Type B pancreatic cell (in vitro differentiated cells): Measurements from ENCODE around the gene PUS1. TPM values are rescaled to one million over a fixed set of nuclear protein-coding genes. Genes with fewer than 3 reads are reported as not detected.

Source experiments
- DNase-seq: peaks from one replicate; pipeline ENCODE4 v3.0.0; 2021; ENCODE audit warnings: mixed read lengths; ENCODE audit not compliant: unreplicated experiment; ENCODE audit errors: extremely low spot score
- H3K27ac Mint-ChIP-seq: 2 replicates; pipeline ENCODE4 v1.8.0; 2021; ENCODE audit warnings: mild to moderate bottlenecking, mixed read lengths
- H3K27me3 Mint-ChIP-seq: 2 replicates; pipeline ENCODE4 v1.8.0; 2021; ENCODE audit warnings: mixed read lengths
- H3K36me3 Mint-ChIP-seq: 2 replicates; pipeline ENCODE4 v1.8.0; 2021; ENCODE audit warnings: mixed read lengths
- H3K4me1 Mint-ChIP-seq: one replicate; pipeline ENCODE4 v1.8.0; 2021; ENCODE audit warnings: mixed read lengths; ENCODE audit not compliant: unreplicated experiment
- H3K4me3 Mint-ChIP-seq: 2 replicates; pipeline ENCODE4 v1.8.0; 2021; ENCODE audit warnings: mild to moderate bottlenecking, mixed read lengths
- H3K9me3 Mint-ChIP-seq: 2 replicates; pipeline ENCODE4 v1.8.0; 2021; ENCODE audit warnings: mixed read lengths
- total RNA-seq: library from RNA; stranded (reverse); gene quantifications from 2 replicates; pipeline ENCODE4 v1.2.1, GENCODE V29; 2021; ENCODE audit warnings: low replicate concordance
- TF ChIP-seq, protein P1 (sequence below): fragments of 200-600 bp; sonication (generic); conservative IDR thresholded peaks from 2 replicates; pipeline ENCODE4 v1.5.0; 2021; ENCODE audit warnings: antibody characterized with exemption, mild to moderate bottlenecking

The PUS1 gene
- total RNA-seq, 1 donor from 2014 or later: 38.1 TPM

DNA sequence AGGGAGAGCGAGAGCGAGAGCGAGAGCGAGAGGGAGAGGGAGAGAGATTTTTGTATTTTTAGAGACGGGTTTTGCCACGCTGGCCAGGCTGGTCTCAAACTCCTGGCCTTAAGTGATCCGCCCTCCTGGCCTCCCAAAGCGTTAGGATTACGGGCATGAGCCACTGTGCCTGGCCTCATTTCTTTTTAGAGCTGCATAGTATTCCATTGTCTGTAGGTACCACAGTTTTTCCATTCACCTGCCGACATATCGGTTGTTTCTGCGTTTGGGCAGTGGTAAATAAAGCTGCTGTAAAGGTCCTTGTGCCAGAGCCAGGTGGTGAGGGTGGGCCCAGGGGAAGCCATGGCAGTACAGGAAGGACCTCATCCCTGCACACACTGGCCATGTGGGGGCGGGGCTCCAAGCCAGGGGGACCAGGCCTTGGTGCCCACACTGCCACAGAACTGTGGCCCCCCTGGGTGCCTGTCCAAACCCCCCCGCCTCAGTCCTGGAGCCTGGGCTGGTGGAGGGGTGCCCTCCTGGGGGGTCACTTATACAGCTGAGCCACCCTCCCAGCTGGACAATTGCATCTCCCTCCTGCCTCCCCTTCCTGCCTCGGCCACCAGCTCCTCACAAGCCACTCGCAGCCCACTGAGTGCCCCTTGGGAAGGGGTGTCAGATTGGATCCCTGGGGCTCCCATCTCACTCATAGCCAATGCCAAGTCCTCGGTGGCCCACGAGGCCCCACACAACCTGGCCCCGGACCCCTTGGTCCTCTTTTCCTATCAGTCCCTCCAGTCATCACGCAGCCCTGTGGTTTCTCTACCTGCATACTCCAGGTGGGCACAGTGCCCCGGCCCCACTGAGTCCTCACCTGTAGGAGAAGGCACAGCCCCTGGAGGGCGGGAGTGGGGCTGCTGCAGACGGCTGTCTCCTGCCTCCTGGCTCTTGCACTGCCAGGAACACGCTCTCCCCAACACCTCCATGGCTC is 1.7 kb upstream of the PUS1 start:
- Mint-ChIP-seq H3K36me3 (peaks cover 8% of the 10 kb centered on the region), H3K9me3 (no peaks in the 10 kb centered on the region), H3K4me3 (peak overlapping the region; percentile 89), H3K27ac (peak overlapping the region; percentile 80), H3K27me3 (no peaks in the 10 kb centered on the region), H3K4me1 (peaks cover 5% of the 10 kb centered on the region)
- TF ChIP-seq, protein P1, sequence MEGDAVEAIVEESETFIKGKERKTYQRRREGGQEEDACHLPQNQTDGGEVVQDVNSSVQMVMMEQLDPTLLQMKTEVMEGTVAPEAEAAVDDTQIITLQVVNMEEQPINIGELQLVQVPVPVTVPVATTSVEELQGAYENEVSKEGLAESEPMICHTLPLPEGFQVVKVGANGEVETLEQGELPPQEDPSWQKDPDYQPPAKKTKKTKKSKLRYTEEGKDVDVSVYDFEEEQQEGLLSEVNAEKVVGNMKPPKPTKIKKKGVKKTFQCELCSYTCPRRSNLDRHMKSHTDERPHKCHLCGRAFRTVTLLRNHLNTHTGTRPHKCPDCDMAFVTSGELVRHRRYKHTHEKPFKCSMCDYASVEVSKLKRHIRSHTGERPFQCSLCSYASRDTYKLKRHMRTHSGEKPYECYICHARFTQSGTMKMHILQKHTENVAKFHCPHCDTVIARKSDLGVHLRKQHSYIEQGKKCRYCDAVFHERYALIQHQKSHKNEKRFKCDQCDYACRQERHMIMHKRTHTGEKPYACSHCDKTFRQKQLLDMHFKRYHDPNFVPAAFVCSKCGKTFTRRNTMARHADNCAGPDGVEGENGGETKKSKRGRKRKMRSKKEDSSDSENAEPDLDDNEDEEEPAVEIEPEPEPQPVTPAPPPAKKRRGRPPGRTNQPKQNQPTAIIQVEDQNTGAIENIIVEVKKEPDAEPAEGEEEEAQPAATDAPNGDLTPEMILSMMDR: no peak
- no peak for DNase-seq

DNA sequence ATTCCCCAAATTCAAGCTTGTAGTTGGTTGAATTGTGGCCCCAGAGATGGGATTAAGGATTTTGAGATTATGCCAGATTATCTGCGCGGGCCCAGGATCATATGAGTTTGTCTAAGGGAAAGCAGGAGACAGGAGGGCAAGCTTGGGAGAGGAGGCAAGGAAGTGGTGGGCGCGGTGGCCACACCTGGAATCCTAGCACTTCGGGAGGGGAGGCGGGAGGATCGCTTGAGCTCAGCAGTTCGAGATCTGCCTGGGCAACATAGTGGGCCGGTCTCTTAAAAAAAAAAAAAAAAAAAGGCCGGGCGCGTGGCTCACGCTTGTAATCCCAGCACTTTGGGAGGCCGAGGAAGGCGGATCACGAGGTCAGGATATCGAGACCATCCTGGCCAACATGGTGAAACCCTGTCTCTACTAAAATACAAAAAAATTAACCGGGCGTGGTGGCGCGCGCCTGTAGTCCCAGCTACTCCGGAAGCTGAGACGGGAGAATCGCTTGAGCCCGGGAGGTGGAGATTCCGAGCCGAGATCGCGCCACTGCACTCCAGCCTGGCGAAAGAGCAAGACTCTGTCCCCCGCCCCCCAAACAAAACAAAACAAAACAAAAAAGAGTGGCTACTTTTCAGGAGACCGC is 881 bp upstream of the PUS1 start:
- H3K27ac Mint-ChIP-seq: peak overlapping the region; percentile 80
- TF ChIP-seq, protein P1: no peak
- peaks cover 5% of the 10 kb centered on the region for H3K4me1 Mint-ChIP-seq
- no peaks in the 10 kb centered on the region for H3K9me3 Mint-ChIP-seq
- peaks cover 12% of the 10 kb centered on the region for H3K36me3 Mint-ChIP-seq
- H3K4me3 Mint-ChIP-seq: peak overlapping the region; percentile 89
- DNase-seq: no peak
- no peaks in the 10 kb centered on the region for H3K27me3 Mint-ChIP-seq

DNA sequence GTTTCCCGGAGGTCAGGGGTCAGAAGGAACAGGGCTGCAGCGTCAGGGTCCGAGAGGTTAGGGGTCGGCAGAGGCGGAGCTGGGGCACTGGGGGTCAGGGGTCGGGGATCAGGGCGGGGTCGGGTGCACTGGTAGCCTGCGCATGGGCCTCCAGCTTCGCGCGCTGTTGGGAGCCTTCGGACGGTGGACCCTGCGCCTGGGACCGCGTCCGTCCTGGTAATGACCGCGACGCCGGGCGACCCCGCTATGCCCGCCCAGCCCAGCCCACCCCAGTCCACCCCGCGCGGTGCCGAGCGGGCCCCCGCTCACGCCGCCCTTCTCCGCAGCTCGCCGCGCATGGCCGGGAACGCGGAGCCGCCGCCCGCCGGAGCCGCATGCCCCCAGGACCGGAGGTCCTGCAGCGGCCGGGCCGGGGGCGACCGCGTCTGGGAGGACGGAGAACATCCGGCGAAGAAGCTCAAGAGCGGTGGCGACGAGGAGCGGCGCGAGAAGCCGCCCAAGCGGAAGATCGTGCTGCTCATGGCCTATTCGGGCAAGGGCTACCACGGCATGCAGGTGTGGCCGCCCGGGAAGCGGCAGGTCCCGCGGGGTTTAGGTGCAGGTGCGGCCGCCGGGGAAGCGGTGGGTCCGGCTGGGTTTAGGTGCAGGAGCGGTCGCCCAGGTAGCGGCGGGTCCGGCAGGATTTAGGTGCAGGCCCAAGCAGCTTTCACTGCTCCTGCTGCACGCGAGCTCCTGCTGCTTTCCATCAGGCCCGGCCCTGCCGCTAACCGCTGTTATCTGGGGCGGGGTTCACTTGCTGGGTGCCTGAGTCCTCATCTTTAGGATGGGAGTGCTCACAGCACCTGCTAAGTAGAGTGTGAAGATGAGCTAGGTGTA is 743 bp downstream of the PUS1 start:
- TF ChIP-seq, protein P1: no peak
- no peaks in the 10 kb centered on the region for H3K27me3 Mint-ChIP-seq
- peaks cover 19% of the 10 kb centered on the region for H3K36me3 Mint-ChIP-seq
- no peak for DNase-seq
- H3K4me3 Mint-ChIP-seq: peak overlapping the region; percentile 93
- H3K4me1 Mint-ChIP-seq: peaks cover 5% of the 10 kb centered on the region
- no peaks in the 10 kb centered on the region for H3K9me3 Mint-ChIP-seq
- H3K27ac Mint-ChIP-seq: peak overlapping the region; percentile 62

DNA sequence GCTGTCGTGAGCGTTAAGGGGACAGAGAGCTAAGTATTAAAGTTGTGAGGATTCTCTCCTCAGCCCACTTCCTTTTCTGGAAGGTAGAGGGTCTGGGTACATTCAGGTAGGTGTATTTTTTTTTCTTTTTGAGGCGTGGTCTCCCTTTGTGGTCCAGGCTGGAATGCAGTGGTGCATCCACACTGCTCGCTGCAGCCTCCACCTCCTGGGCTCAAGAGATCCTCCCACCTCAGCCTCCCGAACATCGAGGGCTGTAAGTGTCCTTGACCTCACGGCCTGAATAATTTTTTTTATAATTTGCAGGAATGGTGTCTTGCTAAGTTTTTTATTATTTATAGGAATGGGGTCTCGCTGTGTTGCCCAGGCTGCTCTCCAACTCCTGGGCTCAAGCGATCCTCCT is 1.4 kb downstream of the PUS1 start:
- Mint-ChIP-seq H3K36me3 (peaks cover 19% of the 10 kb centered on the region), H3K9me3 (no peaks in the 10 kb centered on the region), H3K27ac (peak overlapping the region; percentile 62), H3K27me3 (no peaks in the 10 kb centered on the region), H3K4me1 (peaks cover 5% of the 10 kb centered on the region), H3K4me3 (peak overlapping the region; percentile 87)
- DNase-seq: no peak
- TF ChIP-seq, protein P1: no peak

DNA sequence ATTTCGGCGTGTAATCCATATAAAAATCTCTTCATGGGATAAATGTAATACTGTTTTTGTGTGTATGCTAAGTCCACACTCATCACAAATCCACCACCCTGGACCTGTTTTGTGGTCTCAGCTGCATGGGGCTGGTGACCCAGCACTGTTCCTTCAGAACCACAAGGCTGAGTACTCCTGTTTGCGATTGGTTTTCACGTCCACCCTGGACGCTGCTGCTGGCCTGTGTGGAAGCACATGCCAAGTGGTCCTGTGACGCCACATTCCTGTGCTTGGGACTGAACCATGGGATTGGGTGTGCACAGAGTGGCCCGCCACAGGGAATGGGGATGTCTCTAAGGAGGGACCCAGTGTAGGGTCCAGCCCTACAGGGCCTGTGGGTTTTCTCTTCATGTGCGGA is 4.3 kb downstream of the PUS1 start:
- Mint-ChIP-seq H3K36me3 (peaks cover 19% of the 10 kb centered on the region), H3K4me1 (peaks cover 5% of the 10 kb centered on the region), H3K27me3 (no peaks in the 10 kb centered on the region), H3K4me3 (no peak overlapping the region), H3K9me3 (no peaks in the 10 kb centered on the region), H3K27ac (no peak overlapping the region)
- TF ChIP-seq, protein P1: no peak
- no peak for DNase-seq
